Measurements from ENCODE around the gene LRRC19.

Gene LRRC19, protein sequence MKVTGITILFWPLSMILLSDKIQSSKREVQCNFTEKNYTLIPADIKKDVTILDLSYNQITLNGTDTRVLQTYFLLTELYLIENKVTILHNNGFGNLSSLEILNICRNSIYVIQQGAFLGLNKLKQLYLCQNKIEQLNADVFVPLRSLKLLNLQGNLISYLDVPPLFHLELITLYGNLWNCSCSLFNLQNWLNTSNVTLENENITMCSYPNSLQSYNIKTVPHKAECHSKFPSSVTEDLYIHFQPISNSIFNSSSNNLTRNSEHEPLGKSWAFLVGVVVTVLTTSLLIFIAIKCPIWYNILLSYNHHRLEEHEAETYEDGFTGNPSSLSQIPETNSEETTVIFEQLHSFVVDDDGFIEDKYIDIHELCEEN

DNA sequence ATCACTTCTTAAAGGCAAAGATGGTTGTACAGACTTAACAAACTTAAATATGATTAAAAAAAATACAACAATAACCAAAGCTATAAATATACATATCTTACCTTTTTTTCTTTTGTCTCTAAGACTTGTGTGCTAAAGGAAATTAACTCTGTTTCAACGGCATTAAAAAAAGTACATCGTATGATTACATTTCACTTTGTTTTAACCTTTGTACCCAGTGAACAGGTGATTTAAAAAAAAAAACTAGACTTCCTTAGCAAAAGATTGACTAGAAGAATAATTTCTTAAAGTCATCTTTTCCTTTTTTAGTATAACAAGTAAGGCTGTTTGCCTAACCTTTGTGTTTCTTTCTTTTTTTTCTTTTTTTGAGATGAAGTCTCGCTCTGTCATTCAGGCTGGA lies at the start of gene LRRC19:
Gene LRRC19, minus strand, starts transcription at position 182 of the 400 bp plus-strand sequence. CDS start 5,978 bp downstream, outside the sequence.
- DNase-seq (ENCODE audit: low read depth, low spot score) = no peak

GRCh38 chr9:27054841-27055240 lies 49.4 kb upstream of the LRRC19 start:
- DNase-seq (ENCODE audit: low read depth, low spot score) = no peak

GRCh38 chr9:27054125-27054524 lies 48.7 kb upstream of the LRRC19 start:
- no peak for DNase-seq (ENCODE audit: low read depth, low spot score)

DNA sequence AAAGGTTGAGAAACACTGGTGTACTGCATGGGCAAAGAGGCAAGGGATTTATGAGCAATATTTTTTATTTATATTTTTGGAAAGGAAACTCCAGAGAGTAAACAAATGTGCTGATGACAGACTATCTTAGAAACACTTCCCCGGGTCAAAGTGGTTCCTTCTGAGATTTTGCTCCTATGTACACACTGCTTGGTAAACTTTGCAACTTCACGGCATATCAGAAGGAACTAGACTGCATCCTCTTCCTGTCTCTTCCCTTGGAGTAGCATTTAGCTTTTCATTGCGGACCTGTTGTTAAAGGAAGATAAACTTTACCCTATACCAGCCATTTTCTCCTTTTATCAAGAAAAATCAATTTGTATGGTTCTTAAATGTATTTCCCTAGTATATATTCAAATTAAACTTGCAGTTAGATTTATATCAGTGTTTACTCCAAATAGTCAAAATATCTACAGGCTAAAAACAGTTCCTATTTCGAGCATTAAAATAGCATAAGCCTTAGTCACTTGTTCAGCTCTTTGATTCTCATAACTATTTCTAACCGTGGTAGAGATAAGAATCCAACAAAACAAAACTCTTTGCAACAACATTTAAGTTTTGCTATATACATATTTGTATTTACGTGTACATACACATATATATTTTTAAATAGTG lies 48.0 kb upstream of the LRRC19 start:
- DNase-seq (ENCODE audit: low read depth, low spot score) = no peak

GRCh38 chr9:27047136-27047535 lies 41.7 kb upstream of the LRRC19 start:
- no peak for DNase-seq (ENCODE audit: low read depth, low spot score)

DNA sequence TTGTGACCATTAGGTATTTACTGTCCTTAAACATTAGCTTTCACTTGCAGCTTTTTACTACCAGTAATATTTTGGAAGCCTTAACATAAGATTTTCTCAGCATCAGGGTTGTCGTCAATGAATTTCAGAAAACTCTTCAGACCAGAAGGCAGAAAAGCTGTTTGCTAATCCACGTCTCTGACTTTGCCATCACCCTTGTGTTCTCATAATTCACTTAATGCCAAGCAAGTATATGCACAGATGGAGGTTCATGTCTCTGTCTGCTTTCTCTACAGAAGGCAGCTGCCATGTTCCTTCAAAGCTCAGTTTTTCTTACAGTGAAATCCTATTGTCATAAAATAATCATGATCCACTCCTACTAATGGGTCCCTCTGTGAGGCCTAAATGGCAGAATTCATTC lies 37.7 kb upstream of the LRRC19 start:
- DNase-seq (ENCODE audit: low read depth, low spot score) = no peak

DNA sequence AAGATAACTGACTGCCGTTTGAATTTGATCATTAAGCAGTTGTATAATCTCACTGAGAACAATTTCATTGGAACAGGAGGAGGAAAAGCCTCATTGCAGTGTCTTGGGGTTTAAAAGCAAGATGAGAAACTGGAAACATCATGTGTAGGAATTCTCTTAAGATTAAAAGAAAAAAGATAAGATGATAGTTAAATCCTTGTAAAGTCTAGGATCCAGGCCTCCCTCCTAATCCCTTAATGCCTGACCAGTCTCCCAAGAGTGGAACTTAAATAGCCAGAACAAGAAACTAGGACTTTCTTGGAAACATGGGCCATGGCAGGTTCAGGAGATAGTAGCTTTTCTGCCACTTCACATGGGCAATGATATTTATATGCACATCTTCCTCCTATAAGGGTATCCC lies 37.0 kb upstream of the LRRC19 start:
- DNase-seq (ENCODE audit: low read depth, low spot score) = no peak

- DNase-seq (ENCODE audit: low read depth, low spot score) = no peak
These were observed 36.3 kb upstream of the LRRC19 start for GRCh38 chr9:27041746-27042145.

- no peak for DNase-seq (ENCODE audit: low read depth, low spot score)
These were observed 32.0 kb upstream of the LRRC19 start for GRCh38 chr9:27037499-27037898.

DNA sequence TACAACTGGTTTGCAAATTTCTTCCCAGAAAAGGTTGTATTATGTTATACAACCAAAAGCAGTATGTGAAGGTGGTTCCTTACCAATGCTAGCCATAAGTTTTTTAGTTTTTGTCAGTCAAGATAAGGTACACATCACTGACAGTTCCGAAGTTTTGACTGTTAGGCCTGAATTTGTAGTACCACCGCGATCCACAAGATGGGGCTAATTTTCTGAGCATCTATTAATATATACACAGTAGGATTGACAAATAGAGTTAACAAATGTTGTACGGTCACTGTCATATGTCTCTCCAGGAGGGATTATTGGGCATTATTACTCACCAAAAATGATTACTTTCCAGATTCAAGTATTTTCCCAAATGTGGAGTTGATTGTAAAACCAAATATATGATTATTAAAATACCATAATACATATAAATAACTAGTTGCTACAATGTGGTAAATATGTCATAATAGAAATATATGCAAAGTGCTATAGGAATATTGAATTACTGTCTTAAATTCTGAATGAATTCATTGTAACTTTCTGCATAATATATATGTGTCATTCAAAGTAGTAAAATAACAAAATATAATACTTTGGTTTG lies 28.4 kb upstream of the LRRC19 start:
- DNase-seq (ENCODE audit: low read depth, low spot score) = no peak

- DNase-seq (ENCODE audit: low read depth, low spot score) = no peak
These were observed 23.7 kb upstream of the LRRC19 start for GRCh38 chr9:27029186-27029585.

- no peak for DNase-seq (ENCODE audit: low read depth, low spot score)
These were observed 17.4 kb upstream of the LRRC19 start for GRCh38 chr9:27022920-27023319.

DNA sequence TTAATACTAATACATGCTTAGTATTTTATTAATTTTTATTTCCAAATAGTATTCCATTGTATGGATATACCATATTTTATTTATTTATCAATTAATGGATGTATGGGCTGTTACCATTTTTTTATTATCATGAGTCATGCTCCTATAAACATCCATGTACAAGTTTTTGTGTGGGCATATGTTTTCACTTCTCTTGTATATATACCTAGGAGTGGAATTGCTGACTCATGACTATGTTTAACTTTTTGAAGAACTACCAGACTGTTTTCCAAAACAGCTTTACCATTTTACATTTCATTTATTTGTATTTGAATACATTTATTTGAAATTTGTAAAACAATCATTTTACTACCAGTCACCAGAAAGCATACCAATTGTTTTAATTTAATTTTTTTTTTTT lies 14.1 kb upstream of the LRRC19 start:
- DNase-seq (ENCODE audit: low read depth, low spot score) = no peak

GRCh38 chr9:27003426-27004077 lies 1.9 kb downstream of the LRRC19 start:
- DNase-seq (ENCODE audit: low read depth, low spot score) = no peak

GRCh38 chr9:26995810-26996209 lies 9.7 kb downstream of the LRRC19 start:
- DNase-seq (ENCODE audit: low read depth, low spot score) = no peak

DNA sequence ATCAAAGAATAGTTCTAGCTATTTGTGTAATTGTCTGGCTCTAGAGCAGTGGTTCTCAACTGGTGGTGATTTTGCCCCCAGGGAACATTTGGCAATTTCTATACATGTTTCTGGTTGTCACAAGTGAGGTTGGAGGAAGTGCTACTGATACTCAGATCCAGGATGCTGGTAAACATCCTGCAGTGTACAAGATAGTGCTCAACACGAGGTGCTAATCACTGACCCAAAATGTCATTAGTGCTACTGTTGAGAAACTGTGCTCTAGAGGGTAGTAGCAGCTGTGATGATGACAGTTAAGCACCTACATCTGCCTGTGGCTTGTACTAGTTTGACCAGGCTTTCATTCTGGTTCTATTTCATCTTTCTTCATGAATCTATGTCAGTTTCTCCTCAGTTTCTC lies 22.1 kb downstream of the LRRC19 start:
- no peak for DNase-seq (ENCODE audit: low read depth, low spot score)

- peak; percentile 22 for DNase-seq (ENCODE audit: low read depth, low spot score)
These were observed 29.5 kb downstream of the LRRC19 start for GRCh38 chr9:26975728-26976707.

DNA sequence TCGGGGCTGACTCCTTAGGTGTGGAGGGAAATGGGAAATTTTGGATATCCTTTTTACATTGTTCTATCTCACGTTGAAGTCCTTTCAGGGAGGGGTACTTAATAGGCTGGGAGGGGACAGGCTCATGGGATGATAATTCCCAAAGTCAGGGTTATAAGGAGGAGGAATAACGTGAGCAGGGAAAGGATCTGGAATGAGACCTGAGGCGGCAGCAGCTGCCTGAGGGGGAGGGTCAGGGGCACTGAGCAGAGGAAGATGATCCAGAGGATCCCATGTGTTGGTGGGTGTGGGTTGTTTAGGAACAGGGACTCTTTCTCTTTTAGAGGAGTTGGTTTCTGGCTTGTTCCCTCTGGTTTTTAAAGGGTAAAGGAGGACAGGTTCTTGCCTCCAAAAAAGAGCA lies 30.5 kb downstream of the LRRC19 start:
- no peak for DNase-seq (ENCODE audit: low read depth, low spot score)

- DNase-seq (ENCODE audit: low read depth, low spot score) = no peak
These were observed 31.5 kb downstream of the LRRC19 start for GRCh38 chr9:26973989-26974388.

GRCh38 chr9:26971721-26972120 lies 33.8 kb downstream of the LRRC19 start:
- no peak for DNase-seq (ENCODE audit: low read depth, low spot score)

GRCh38 chr9:26956860-26957233 lies 48.6 kb downstream of the LRRC19 start:
- no peak for DNase-seq (ENCODE audit: low read depth, low spot score)

Data from ELF-1 (cell line).